Measurements from ENCODE around the gene KSR2.

Gene KSR2

GRCh38 chr12:117453961-117454360 is 514.8 kb downstream of the KSR2 start (continued):
- TF ChIP-seq ZNF398 (tag by site-specific recombination; IDR thresholded peaks at IDR 0.05) (no peak), ZFP69B (tag by site-specific recombination; IDR thresholded peaks at IDR 0.05) (no peak)

GRCh38 chr12:117452112-117452511 is 516.7 kb downstream of the KSR2 start:
- TF ChIP-seq, protein P1, sequence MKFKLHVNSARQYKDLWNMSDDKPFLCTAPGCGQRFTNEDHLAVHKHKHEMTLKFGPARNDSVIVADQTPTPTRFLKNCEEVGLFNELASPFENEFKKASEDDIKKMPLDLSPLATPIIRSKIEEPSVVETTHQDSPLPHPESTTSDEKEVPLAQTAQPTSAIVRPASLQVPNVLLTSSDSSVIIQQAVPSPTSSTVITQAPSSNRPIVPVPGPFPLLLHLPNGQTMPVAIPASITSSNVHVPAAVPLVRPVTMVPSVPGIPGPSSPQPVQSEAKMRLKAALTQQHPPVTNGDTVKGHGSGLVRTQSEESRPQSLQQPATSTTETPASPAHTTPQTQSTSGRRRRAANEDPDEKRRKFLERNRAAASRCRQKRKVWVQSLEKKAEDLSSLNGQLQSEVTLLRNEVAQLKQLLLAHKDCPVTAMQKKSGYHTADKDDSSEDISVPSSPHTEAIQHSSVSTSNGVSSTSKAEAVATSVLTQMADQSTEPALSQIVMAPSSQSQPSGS (tag by site-specific recombination; IDR thresholded peaks at IDR 0.05; ENCODE audit: low read depth), result peak; percentile 56
- TF ChIP-seq, protein P2, sequence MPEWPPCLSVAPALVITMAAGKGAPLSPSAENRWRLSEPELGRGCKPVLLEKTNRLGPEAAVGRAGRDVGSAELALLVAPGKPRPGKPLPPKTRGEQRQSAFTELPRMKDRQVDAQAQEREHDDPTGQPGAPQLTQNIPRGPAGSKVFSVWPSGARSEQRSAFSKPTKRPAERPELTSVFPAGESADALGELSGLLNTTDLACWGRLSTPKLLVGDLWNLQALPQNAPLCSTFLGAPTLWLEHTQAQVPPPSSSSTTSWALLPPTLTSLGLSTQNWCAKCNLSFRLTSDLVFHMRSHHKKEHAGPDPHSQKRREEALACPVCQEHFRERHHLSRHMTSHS (tag by site-specific recombination; IDR thresholded peaks at IDR 0.05), result no peak
- H3K36me3 ChIP-seq (ENCODE audit: control insufficient read depth in 2 of 2, insufficient read depth in 1 of 2, low read length in 2 of 2), result no peaks in the 10 kb centered on the region
- ChIA-PET POLR2A (no interaction called here), CTCF (no interaction called here)
- H3K9me3 ChIP-seq (ENCODE audit: control insufficient read depth, insufficient read depth, low read depth, low read length), result no peaks in the 10 kb centered on the region
- H3K4me3 ChIP-seq (ENCODE audit: low read depth, low read length), result no peak overlapping the region
- H3K27ac ChIP-seq (ENCODE audit: extremely low read depth, low read depth, low read length), result no peak overlapping the region
- no peaks in the 10 kb centered on the region for H3K4me1 ChIP-seq (ENCODE audit: control insufficient read depth, insufficient read depth, low read length)

DNA sequence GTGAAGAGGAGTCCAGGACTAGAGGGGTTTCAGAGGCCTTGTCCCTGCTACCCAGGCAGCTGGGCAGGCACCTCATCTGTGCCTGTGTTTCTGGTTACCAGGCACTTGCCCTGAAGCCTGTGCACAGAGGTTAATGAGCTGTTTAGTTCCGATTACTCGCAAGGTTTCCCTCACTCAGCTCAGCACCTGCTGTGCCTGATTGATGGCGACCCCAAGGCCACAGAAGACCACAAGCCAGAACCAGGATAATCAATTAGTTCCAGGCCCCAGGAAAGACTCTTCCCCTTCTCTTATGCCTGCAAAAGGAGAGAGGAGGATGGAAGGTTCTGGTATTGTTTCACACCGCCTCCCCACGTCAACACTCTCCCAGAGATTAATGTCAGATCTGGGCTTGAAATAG is 518.6 kb downstream of the KSR2 start:
- ChIA-PET POLR2A (no interaction called here), CTCF (no interaction called here)
- Histone ChIP-seq H3K27ac (ENCODE audit: extremely low read depth, low read depth, low read length) (no peak overlapping the region), H3K4me3 (ENCODE audit: low read depth, low read length) (no peak overlapping the region), H3K9me3 (ENCODE audit: control insufficient read depth, insufficient read depth, low read depth, low read length) (no peaks in the 10 kb centered on the region), H3K36me3 (ENCODE audit: control insufficient read depth in 2 of 2, insufficient read depth in 1 of 2, low read length in 2 of 2) (no peaks in the 10 kb centered on the region), H3K4me1 (ENCODE audit: control insufficient read depth, insufficient read depth, low read length) (no peaks in the 10 kb centered on the region)
- TF ChIP-seq, protein P3, sequence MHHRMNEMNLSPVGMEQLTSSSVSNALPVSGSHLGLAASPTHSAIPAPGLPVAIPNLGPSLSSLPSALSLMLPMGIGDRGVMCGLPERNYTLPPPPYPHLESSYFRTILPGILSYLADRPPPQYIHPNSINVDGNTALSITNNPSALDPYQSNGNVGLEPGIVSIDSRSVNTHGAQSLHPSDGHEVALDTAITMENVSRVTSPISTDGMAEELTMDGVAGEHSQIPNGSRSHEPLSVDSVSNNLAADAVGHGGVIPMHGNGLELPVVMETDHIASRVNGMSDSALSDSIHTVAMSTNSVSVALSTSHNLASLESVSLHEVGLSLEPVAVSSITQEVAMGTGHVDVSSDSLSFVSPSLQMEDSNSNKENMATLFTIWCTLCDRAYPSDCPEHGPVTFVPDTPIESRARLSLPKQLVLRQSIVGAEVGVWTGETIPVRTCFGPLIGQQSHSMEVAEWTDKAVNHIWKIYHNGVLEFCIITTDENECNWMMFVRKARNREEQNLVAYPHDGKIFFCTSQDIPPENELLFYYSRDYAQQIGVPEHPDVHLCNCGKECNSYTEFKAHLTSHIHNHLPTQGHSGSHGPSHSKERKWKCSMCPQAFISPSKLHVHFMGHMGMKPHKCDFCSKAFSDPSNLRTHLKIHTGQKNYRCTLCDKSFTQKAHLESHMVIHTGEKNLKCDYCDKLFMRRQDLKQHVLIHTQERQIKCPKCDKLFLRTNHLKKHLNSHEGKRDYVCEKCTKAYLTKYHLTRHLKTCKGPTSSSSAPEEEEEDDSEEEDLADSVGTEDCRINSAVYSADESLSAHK (tag by site-specific recombination; IDR thresholded peaks at IDR 0.05), result no peak
- TF ChIP-seq SETDB1 (IDR thresholded peaks at IDR 0.05; ENCODE audit: insufficient read length, low read length) (no peak), ZNF768 (tag by site-specific recombination; IDR thresholded peaks at IDR 0.05) (no peak)

DNA sequence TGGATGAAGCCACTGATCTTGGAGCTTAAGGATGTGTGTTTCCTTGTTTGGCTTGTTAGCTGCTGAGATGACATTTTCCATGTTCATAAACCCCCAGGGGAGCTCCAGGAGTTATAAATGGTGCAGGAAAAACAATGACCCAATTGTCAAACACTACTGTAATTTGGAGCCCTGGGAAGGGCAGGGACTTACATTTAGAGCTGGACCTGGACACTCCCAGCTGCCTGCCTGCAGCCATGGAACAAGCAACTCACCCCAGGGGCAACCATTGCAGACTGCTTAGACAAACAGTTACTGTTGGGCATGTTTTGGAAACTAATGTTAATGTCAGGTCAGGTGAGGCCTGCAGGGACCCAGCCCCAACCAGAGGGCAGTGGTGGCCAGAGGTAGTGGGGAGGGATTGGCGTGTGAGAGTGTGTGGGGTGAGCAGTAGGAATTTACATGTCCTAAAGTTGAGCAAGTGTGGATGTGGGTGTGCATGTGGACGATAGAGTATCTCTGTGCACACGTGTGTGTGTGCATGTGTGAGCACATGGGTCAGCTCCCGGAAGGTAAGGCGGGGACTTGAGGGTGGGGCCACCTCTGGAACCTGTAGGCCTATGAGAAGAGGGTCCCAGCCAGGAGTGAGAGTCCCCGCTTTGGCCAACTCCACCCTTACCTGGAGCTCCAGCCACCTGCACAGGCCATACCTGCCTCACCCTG is 521.0 kb downstream of the KSR2 start:
- Histone ChIP-seq H3K36me3 (ENCODE audit: control insufficient read depth in 2 of 2, insufficient read depth in 1 of 2, low read length in 2 of 2) (no peaks in the 10 kb centered on the region), H3K4me3 (ENCODE audit: low read depth, low read length) (no peak overlapping the region), H3K4me1 (ENCODE audit: control insufficient read depth, insufficient read depth, low read length) (no peaks in the 10 kb centered on the region), H3K27ac (ENCODE audit: extremely low read depth, low read depth, low read length) (no peak overlapping the region), H3K9me3 (ENCODE audit: control insufficient read depth, insufficient read depth, low read depth, low read length) (no peaks in the 10 kb centered on the region)
- TF ChIP-seq ZBTB20 (tag by site-specific recombination; IDR thresholded peaks at IDR 0.05) (no peak), SCRT2 (tag by site-specific recombination; IDR thresholded peaks at IDR 0.05) (no peak), GLI2 (tag by site-specific recombination; IDR thresholded peaks at IDR 0.05; ENCODE audit: borderline replicate concordance, low read depth) (no peak), ZNF239 (tag by site-specific recombination; IDR thresholded peaks at IDR 0.05) (no peak)
- ChIA-PET POLR2A (no interaction called here), CTCF (no interaction called here)

All from HEK293 (cell line).